HG02885 (cell line): ENCODE data around the gene VTI1A.
"Not testable (repeated sequence)": the region's sequence is repeated elsewhere in the genome, so short reads cannot be mapped to it uniquely, and the experiment has no call there.

Experiments
- ATAC-seq: cut with Tn5 transposase; IDR thresholded peaks from one replicate; pipeline ENCODE4 v1.9.1; 2021; ENCODE audit warnings: mild to moderate bottlenecking; ENCODE audit not compliant: unreplicated experiment, poor library complexity

VTI1A gene

GRCh38 chr10:112706577-112706976 lies 259.6 kb downstream of the VTI1A start:
- no peak for ATAC-seq

- no peak for ATAC-seq
Measured at GRCh38 chr10:112708461-112708860, 261.4 kb downstream of the VTI1A start.

- no peak for ATAC-seq
Measured at GRCh38 chr10:112710528-112710927, 263.5 kb downstream of the VTI1A start.

- ATAC-seq = no peak
Measured at GRCh38 chr10:112711366-112711765, 264.4 kb downstream of the VTI1A start.

GRCh38 chr10:112712536-112712935 lies 265.5 kb downstream of the VTI1A start:
- no peak for ATAC-seq

GRCh38 chr10:112713411-112713810 lies 266.4 kb downstream of the VTI1A start:
- ATAC-seq = no peak

- no peak for ATAC-seq
Measured at GRCh38 chr10:112715581-112715980, 268.6 kb downstream of the VTI1A start.

- no peak for ATAC-seq
Measured at GRCh38 chr10:112716076-112716475, 269.1 kb downstream of the VTI1A start.

- no peak for ATAC-seq
Measured at GRCh38 chr10:112716924-112717413, 270.0 kb downstream of the VTI1A start.

GRCh38 chr10:112720178-112720577 lies 273.2 kb downstream of the VTI1A start:
- ATAC-seq = no peak

- peak; percentile 69 for ATAC-seq
Measured at GRCh38 chr10:112721080-112721698, 274.2 kb downstream of the VTI1A start.

GRCh38 chr10:112722758-112723157 lies 275.7 kb downstream of the VTI1A start:
- no peak for ATAC-seq

GRCh38 chr10:112723876-112724275 lies 276.9 kb downstream of the VTI1A start:
- ATAC-seq = no peak

GRCh38 chr10:112724404-112724991 lies 277.5 kb downstream of the VTI1A start:
- ATAC-seq = no peak

GRCh38 chr10:112728118-112728883 lies 281.3 kb downstream of the VTI1A start:
- ATAC-seq = no peak

GRCh38 chr10:112728997-112729396 lies 282.0 kb downstream of the VTI1A start:
- no peak for ATAC-seq

GRCh38 chr10:112731450-112731849 lies 284.4 kb downstream of the VTI1A start:
- ATAC-seq = not testable (repeated sequence)

GRCh38 chr10:112732277-112732921 lies 285.4 kb downstream of the VTI1A start:
- ATAC-seq = no peak

- no peak for ATAC-seq
Measured at GRCh38 chr10:112735041-112735695, 288.2 kb downstream of the VTI1A start.
